ENCODE results near the gene TRIM2.

GRCh38 chr4:153160821-153161220, 43.4 kb upstream of the TRIM2 start:
- TF ChIP-seq CTCF (IDR thresholded peaks at IDR 0.05) (no peak), POLR2A (IDR thresholded peaks at IDR 0.05) (no peak)
